ENCODE measurements around the gene AGO1.

DNA sequence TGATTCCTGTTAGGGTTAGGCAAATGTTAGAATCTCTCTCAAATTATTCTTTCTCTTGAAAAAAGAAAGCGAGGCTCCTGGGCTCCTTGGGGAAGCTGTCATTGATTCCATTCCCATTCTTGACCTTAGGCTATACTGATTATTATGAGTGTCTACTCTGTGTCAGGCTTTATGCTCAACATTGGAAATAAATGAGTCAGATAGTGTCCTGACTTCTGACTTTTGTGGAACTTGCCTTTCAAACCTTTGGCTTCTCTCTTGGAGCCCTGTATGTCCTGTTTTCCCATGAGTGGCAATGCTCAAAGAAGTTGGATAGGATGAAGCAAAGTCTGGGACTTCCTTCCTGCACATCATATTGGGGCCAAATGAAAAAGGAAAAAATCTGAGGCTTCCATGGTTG lies 11.6 kb downstream of the AGO1 start:
- TF ChIP-seq, protein P1, sequence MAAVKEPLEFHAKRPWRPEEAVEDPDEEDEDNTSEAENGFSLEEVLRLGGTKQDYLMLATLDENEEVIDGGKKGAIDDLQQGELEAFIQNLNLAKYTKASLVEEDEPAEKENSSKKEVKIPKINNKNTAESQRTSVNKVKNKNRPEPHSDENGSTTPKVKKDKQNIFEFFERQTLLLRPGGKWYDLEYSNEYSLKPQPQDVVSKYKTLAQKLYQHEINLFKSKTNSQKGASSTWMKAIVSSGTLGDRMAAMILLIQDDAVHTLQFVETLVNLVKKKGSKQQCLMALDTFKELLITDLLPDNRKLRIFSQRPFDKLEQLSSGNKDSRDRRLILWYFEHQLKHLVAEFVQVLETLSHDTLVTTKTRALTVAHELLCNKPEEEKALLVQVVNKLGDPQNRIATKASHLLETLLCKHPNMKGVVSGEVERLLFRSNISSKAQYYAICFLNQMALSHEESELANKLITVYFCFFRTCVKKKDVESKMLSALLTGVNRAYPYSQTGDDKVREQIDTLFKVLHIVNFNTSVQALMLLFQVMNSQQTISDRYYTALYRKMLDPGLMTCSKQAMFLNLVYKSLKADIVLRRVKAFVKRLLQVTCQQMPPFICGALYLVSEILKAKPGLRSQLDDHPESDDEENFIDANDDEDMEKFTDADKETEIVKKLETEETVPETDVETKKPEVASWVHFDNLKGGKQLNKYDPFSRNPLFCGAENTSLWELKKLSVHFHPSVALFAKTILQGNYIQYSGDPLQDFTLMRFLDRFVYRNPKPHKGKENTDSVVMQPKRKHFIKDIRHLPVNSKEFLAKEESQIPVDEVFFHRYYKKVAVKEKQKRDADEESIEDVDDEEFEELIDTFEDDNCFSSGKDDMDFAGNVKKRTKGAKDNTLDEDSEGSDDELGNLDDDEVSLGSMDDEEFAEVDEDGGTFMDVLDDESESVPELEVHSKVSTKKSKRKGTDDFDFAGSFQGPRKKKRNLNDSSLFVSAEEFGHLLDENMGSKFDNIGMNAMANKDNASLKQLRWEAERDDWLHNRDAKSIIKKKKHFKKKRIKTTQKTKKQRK (IDR thresholded peaks at IDR 0.05; ENCODE audit: low read depth, low read length): no peak
- TF ChIP-seq, protein P2, sequence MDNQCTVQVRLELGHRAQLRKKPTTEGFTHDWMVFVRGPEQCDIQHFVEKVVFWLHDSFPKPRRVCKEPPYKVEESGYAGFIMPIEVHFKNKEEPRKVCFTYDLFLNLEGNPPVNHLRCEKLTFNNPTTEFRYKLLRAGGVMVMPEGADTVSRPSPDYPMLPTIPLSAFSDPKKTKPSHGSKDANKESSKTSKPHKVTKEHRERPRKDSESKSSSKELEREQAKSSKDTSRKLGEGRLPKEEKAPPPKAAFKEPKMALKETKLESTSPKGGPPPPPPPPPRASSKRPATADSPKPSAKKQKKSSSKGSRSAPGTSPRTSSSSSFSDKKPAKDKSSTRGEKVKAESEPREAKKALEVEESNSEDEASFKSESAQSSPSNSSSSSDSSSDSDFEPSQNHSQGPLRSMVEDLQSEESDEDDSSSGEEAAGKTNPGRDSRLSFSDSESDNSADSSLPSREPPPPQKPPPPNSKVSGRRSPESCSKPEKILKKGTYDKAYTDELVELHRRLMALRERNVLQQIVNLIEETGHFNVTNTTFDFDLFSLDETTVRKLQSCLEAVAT (IDR thresholded peaks at IDR 0.05): no peak
